Right lobe of liver (tissue), 6 donors: ENCODE measurements around the gene BRSK2. TPM values are rescaled to one million over a fixed set of nuclear protein-coding genes. Genes with fewer than 3 reads are reported as not detected.
"Not testable (repeated sequence)": the region's sequence is repeated elsewhere in the genome, so short reads cannot be mapped to it uniquely, and the experiment has no call there.

Experiments
- ATAC-seq, 4 donors: fragments of 200-7000 bp; cut with Tn5 transposase; one replicate each; pipeline ENCODE4 v1.9.1; 2020; ENCODE audit warnings: mild to moderate bottlenecking in 4 of 4, moderate library complexity in 4 of 4
- DNase-seq, 3 donors: peaks; one replicate each; pipeline ENCODE4 v3.0.0-alpha.2; 2020
- H3K27ac ChIP-seq, 3 donors: fragments of 200-600 bp; one replicate each; pipeline ENCODE4 v1.8.0; 2022
- H3K27me3 ChIP-seq, 2 donors: fragments of 200-600 bp; one replicate each; pipeline ENCODE4 v1.8.0; 2022
- H3K36me3 ChIP-seq, 4 donors: fragments of 200-600 bp; sonication (generic) in 1 of 4; one replicate each; pipeline versions ENCODE4 v1.5.1 to v1.8.0; 2017 to 2022; ENCODE audit warnings: control low read depth in 1 of 4
- H3K4me1 ChIP-seq, 4 donors: fragments of 200-600 bp; sonication (generic) in 1 of 4; one replicate each; pipeline versions ENCODE4 v1.5.1 to v1.8.0; 2017 to 2022; ENCODE audit warnings: control low read depth in 1 of 4
- H3K4me3 ChIP-seq, 3 donors: fragments of 200-600 bp; one replicate each; pipeline ENCODE4 v1.8.0; 2022
- H3K9me3 ChIP-seq, 4 donors: fragments of 200-600 bp; sonication (generic) in 1 of 4; one replicate each; pipeline versions ENCODE4 v1.5.1 to v1.8.0; 2017 to 2022; ENCODE audit warnings: control low read depth in 1 of 4
- POLR2A ChIP-seq: fragments of 450-650 bp; IDR thresholded peaks from one replicate; pipeline ENCODE4 v1.6.1; 2017; ENCODE audit warnings: antibody characterized with exemption, mild to moderate bottlenecking
- WGBS: methylation state at CpG from one replicate; pipeline ENCODE4 v1.1.6; 2018; ENCODE audit warnings: low coverage, low lambda C conversion rate; ENCODE audit not compliant: insufficient coverage; ENCODE audit errors: missing lambda C conversion rate; 5-methylcytosine and 5-hydroxymethylcytosine counted together
- intact Hi-C, 2 donors: fragments of 100-400 bp; cut with DNase I; formaldehyde crosslinking; loops; one replicate each; pipeline versions ENCODE4 v1.11.2 to v1.14.1; 2022
- total RNA-seq, 6 experiments: library from RNA; depleted of rRNA in 2 of 6; stranded (reverse); fragments of >200 nt in 2 of 6; fragmentation: NEBNext Ultra II Directional in 3 of 6; extraction: Animal tissue kit (Norgen Biotek cat#: 25700) in 3 of 6; gene quantifications; one replicate each; pipeline versions ENCODE4 v1.1.0 to v1.2.4, GENCODE V29; 2016 to 2023
- TF ChIP-seq, protein P1 (sequence below), 4 donors: fragments of 200-600 bp in 3 of 4; fragments of 450-650 bp in 1 of 4; IDR thresholded peaks; one replicate each; pipeline versions ENCODE4 v1.5.1 to v1.8.0; 2016 to 2022; ENCODE audit warnings: antibody characterized with exemption in 4 of 4, mild to moderate bottlenecking in 2 of 4
- donor health status: DM: no; HTN: yes; CAD: no.
- donor health status: DM: no; HTN: no; CAD: no.
- donor health status: DM: no; HTN: no; CAD: no.
- donor health status: DM: no; HTN: yes; CAD: no.
- donor health status: DM: no; HTN: yes; CAD: no.

BRSK2 gene
- total RNA-seq, 6 experiments from 2014 or later: 0.12 to 0.49 TPM; not detected in 4

GRCh38 chr11:1422981-1423380 is 33.2 kb downstream of the BRSK2 start:
- no peaks in the 10 kb centered on the region for H3K4me1 ChIP-seq
- ATAC-seq: no peak

GRCh38 chr11:1423406-1423805 is 33.7 kb downstream of the BRSK2 start:
- intact Hi-C loops, H3K9me3 ChIP-seq, H3K27me3 ChIP-seq, H3K27ac ChIP-seq, H3K4me3 ChIP-seq, H3K36me3 ChIP-seq, H3K4me1 ChIP-seq, ATAC-seq, DNase-seq: not testable (repeated sequence)
- WGBS: no CpG with 5 or more reads among the region's 22 CpGs

More at GRCh38 chr11:1422981-1423380, 33.2 kb downstream of the BRSK2 start:
- no CpG with 5 or more reads among the region's 15 CpGs for WGBS
- no peaks in the 10 kb centered on the region for H3K27me3 ChIP-seq
- no peaks in the 10 kb centered on the region for H3K9me3 ChIP-seq
- H3K27ac ChIP-seq: no peak overlapping the region
- TF ChIP-seq, protein P1, sequence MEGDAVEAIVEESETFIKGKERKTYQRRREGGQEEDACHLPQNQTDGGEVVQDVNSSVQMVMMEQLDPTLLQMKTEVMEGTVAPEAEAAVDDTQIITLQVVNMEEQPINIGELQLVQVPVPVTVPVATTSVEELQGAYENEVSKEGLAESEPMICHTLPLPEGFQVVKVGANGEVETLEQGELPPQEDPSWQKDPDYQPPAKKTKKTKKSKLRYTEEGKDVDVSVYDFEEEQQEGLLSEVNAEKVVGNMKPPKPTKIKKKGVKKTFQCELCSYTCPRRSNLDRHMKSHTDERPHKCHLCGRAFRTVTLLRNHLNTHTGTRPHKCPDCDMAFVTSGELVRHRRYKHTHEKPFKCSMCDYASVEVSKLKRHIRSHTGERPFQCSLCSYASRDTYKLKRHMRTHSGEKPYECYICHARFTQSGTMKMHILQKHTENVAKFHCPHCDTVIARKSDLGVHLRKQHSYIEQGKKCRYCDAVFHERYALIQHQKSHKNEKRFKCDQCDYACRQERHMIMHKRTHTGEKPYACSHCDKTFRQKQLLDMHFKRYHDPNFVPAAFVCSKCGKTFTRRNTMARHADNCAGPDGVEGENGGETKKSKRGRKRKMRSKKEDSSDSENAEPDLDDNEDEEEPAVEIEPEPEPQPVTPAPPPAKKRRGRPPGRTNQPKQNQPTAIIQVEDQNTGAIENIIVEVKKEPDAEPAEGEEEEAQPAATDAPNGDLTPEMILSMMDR (IDR thresholded peaks at IDR 0.05): no peak
- TF ChIP-seq POLR2A: no peak
- H3K4me3 ChIP-seq: no peak overlapping the region
- no peaks in the 10 kb centered on the region for H3K36me3 ChIP-seq
- DNase-seq: no peak
- intact Hi-C loops: no loop called here

DNA sequence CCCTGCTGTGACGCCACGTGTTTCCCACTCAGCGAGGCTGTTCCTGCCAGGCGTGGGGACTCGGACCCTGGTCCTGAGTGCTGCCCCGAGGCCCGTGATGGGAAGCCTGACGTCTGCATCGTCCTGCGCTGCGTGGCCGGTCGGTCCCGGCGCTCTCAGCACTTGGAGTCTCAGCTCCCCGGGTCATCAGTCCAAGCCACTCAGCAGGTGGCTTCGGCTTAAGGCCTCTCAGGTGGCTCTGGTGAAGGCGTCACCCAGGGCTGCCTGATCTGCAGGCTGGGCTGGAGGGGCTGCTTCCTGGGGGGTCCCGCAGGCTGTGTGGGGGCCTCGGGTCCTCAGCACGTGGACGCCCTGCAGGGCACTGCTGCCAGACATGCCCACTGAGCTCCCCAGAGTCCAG is 35.3 kb downstream of the BRSK2 start:
- WGBS: no CpG with 5 or more reads among the region's 22 CpGs
- Histone ChIP-seq H3K27me3 (no peaks in the 10 kb centered on the region), H3K36me3 (no peaks in the 10 kb centered on the region), H3K4me3 (no peak overlapping the region), H3K27ac (no peak overlapping the region), H3K9me3 (no peaks in the 10 kb centered on the region), H3K4me1 (no peaks in the 10 kb centered on the region)
- no peak for TF ChIP-seq POLR2A
- TF ChIP-seq, protein P1 (IDR thresholded peaks at IDR 0.05): no peak
- DNase-seq: no peak
- no peak for ATAC-seq
- intact Hi-C loops: no loop called here

- no peak for TF ChIP-seq POLR2A
- TF ChIP-seq, protein P1 (IDR thresholded peaks at IDR 0.05): no peak
- Histone ChIP-seq H3K36me3 (no peaks in the 10 kb centered on the region), H3K4me1 (no peaks in the 10 kb centered on the region), H3K4me3 (no peak overlapping the region), H3K27ac (no peak overlapping the region), H3K27me3 (no peaks in the 10 kb centered on the region), H3K9me3 (no peaks in the 10 kb centered on the region)
- intact Hi-C loops: no loop called here
- WGBS: 60% methylated on average over 1 of the region's 17 CpGs
- no peak for ATAC-seq
- DNase-seq: no peak
Measured at GRCh38 chr11:1425439-1425838, 35.7 kb downstream of the BRSK2 start.

DNA sequence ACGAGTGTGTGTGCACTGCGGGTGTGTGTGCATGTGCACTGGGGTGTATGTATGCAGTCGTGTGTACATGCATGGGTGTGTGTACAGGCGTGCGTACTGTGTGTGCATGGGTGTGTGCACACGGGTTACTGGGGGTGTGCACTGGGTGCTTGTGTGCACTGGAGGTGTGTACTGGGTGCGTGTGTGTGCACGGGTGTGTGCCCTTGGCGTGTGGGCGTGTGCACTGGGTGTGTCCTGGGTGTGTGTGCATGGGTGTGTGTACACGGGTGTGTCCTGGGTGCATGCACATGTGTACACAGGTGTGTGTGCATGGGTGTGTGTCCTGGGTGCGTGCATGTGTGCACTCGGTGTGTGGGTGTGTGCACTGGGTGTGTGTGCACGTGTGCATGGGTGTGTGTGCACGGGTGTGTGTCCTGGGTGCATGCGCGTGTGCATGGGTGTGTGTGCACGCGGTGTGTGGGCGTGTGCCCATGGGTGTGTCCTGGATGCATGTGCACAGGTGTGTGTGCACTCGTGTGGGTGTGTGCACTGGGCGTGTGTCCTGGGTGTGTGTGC is 39.1 kb downstream of the BRSK2 start:
- Histone ChIP-seq H3K27ac (no peak overlapping the region), H3K27me3 (no peaks in the 10 kb centered on the region), H3K9me3 (no peaks in the 10 kb centered on the region), H3K4me3 (no peak overlapping the region), H3K36me3 (no peaks in the 10 kb centered on the region), H3K4me1 (no peaks in the 10 kb centered on the region)
- intact Hi-C loops: no loop called here
- ATAC-seq (no peak), DNase-seq (no peak)
- no peak for TF ChIP-seq POLR2A
- TF ChIP-seq, protein P1 (IDR thresholded peaks at IDR 0.05): no peak
- 81% methylated on average over 12 of the region's 22 CpGs for WGBS
